GM18511 (cell line): ENCODE measurements around the gene TRIM9.
"Not testable (repeated sequence)": the region's sequence is repeated elsewhere in the genome, so short reads cannot be mapped to it uniquely, and the experiment has no call there.

ENCODE experiments used
- ATAC-seq: cut with Tn5 transposase; IDR thresholded peaks from one replicate; pipeline ENCODE4 v1.9.1; 2021; ENCODE audit warnings: mild to moderate bottlenecking, moderate library complexity; ENCODE audit not compliant: unreplicated experiment

TRIM9 gene

DNA sequence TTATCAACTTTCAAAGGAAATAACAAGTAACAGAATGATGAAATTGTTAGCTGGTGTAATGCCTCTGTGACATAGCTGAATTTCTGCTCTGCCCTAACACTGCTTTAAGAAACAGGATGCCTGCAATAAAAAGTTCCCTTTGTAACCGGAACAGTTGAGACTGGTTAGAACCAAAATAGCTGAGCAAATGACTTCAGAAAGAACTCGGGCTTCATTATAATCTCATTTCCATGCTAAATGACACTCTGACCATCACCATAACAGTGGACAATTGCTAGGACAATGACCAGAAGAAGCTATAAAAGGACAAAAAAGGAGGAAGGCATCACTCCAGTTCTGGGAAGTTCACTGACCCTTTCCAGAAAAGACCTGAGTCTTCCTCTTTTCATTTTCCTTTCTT lies 127.1 kb downstream of the TRIM9 start:
- no peak for ATAC-seq

DNA sequence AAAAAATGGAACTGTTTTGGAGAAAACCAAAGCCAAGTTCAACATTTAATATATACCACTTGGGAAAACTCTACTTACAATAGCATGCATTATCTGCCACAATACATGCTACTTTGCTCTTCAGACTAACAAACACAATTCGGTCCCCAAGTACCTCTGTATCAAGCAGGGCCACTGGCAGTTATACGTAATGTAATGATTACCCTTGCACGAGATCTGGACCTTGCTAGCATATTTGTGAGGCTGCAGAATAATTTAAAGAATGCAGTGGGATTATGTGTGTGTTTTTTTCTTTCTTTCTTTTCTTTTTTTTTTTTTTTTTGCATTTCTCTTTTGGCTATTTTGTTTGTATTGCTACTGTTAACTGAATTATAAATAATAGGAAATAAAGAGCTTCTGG lies 127.8 kb downstream of the TRIM9 start:
- no peak for ATAC-seq

DNA sequence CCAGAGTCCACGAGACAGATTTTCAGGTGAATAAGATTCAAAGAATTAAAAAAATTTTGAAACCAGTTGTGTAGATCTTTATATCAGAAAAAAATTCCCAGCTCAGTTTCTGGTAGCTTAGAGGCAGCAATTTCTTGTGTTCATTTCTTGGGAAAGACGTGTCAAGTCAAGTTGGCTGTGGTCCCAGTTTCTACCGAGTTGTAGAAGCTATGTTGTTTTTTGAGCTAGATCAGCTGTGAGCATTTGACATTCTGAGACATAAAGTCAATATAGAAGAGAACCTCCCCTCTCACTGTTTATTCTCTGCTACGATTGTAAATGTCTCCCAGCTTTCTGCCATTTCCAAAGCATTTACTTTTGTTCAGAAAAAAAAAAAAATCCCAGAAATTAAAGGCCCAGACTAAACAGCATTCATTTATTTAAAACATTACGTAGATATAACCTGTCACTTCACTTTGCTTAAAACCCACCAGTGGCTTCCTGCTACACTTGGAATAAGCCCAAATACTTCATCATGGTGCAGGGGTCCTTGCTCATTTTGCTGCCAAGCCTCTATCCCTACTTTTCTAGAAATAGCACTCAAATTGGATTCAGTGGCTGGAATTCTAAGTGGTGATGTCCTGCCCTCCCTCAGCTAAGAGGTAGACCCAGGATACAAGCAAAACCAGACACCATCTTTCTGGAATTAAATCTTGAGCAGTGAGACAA lies 130.1 kb downstream of the TRIM9 start:
- no peak for ATAC-seq

DNA sequence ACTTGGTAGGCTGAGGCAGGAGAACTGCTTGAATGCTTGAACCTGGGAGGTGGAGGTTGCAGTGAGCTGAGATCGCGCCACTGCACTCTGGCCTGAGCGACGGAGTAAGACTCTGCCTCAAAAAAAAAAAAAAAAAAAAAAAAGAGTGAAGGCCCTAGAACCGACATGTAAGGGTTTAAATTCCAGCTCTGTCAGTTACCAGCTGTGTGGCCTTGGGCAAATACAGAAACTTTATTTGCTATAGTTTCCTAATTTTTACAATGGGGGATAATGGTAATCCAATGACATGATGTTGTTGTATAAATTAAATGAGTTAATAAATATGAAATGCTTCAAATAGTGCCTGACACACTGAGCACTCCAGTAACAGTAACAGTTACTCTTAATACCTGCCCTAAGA lies 131.0 kb downstream of the TRIM9 start:
- ATAC-seq = no peak

DNA sequence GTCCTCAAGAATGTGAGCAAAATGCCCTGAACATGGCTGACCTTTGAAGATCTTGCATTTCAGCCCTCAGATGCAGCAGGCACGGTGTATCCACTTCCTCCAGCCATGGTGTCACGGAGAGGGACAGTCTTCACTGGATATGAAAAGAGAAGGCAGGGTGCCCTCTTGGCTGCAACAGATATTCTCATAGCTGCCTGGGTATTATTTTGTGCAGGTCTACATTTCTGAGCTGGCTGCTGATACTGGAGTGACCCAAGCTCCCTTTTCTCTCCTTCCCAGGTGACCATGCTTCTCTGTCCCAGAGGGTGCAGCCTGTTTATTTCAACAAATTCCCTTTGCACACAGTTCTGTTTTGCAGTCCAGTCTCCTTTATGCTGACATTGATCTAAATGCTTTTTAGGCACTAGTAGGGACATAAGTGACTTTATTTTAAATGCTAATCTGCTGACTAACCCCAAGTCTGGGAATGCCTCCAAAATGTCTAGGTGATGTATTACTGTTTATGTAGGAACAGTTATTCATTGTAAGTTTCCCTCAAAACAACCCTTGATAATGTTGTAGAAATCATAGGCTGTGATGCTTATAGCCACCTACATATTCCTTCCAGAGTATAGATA lies 133.2 kb downstream of the TRIM9 start:
- no peak for ATAC-seq

DNA sequence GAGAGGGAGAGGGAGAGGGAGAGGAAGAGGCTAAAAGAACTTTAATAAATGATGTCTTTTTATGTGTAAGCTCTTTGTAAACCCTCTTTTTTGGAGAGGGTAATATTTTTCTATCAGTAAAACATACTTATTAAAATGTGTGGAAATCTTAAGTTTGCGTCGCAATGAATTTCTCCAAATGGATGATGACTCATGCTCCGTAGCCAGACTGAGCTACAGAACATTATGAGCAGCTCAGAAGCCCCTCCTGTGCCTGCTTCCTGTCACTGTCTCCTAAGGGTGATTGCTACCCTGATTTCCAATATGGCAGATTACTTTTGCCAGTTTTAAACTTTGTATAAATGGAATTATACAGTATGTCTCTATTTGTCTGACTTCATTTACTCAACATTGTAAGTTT lies 137.6 kb downstream of the TRIM9 start:
- ATAC-seq = no peak

DNA sequence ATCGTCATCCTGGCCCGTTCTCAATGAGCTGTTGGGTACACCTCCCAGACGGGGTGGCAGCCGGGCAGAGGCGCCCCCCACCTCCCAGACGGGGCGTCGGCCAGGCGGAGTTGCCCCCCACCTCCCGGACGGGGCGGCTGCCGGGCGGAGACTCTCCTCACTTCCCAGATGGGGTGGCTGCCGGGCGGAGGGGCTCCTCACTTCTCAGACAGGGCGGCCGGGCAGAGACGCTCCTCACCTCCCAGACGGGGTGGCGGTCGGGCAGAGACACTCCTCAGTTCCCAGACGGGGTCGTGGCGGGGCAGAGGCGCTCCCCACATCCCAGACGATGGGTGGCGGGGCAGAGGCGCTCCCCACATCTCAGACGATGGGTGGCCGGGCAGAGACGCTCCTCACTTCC lies 138.5 kb downstream of the TRIM9 start:
- ATAC-seq = not testable (repeated sequence)

DNA sequence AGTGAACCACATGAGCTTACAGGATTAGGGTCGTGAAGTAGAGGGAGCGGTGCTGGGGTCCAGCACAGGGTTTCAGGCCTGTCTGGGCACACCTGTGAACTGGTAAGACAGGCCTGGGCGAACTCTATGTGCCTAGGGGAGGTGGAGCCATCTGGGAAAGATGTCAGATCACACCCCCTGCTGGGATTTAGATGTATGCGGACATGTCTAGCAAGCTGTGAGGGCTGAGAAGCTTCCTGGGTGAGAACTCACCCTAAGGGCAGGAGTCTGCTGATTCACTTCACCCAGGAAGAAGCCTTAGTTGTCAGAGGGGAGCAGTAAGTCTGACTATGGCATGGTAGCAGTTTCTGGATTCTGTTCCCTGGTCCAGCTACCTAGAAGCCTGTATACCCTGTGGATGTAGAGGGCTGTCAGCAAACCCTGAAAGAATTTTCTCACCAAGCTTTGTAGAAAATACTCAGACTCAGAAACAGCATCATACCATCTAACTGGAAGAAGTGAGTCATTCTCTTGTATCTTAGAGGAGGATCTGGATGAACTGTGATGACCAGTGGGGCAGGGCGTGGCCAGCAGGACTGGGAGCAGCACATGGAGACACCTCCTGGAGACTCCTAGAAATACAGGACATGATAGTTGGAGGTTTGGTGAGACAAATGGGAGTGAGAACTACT lies 139.4 kb downstream of the TRIM9 start:
- ATAC-seq = no peak

DNA sequence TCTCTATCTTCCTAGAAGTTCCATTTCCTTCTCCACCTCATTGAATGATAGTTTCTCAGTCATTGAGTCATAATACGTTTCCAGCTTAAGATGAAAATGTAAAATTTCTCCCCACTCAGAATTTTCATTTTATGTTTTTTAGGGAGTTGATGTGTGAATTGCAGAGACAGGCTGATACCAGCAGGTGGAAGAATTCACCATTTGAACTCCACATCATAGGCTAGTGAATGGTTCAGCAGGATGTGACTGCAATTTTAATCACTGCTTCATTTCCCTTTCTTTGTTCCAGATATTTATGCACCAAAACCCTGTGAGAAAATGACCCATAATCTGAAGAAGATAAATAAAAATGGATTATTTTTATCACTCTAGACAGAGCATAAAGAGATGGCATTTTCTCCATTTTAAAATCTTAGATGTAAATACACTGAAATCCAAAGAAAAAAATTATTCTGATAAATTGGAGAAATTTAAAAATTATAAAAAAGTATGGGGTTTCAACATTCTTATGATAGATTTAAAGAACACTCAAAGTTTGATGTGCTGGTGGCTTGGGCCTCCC lies 140.0 kb downstream of the TRIM9 start:
- ATAC-seq = no peak

DNA sequence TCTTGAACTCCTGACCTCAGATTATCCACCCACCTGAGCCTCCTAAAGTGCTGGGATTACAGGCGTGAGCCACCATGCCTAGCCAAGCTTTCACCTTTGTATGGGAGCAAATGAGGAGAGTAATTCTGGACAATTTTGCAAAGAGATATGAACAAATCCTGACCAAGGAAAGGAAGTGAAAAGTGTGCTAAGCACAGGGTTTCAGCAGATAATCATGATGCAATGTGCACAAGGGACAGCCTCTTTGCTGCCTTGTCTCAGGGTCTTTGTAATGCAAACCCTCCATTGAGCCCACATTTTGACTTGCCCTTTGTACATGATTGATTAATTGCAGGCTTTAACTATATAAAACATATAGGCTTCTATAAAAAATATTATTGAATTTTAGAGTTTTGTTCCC lies 141.4 kb downstream of the TRIM9 start:
- no peak for ATAC-seq

DNA sequence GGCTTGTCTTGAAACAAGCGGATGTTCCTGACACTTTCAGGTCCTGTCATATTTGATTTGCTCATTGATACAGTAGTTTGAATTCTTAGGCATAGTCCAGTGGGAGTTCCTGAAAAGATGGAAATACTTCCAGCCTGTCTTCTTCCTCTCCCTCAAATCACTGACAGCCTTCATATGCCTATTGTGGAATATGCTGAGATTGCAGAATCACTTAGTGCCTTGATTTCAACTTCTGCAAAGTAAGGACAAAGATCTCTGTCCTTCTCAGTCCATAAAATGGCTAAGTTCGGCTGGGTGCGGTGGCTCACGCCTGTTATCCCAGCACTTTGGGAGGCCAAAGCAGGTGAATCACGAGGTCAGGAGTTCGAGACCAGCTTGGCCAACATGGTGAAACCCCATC lies 143.9 kb downstream of the TRIM9 start:
- ATAC-seq = no peak

DNA sequence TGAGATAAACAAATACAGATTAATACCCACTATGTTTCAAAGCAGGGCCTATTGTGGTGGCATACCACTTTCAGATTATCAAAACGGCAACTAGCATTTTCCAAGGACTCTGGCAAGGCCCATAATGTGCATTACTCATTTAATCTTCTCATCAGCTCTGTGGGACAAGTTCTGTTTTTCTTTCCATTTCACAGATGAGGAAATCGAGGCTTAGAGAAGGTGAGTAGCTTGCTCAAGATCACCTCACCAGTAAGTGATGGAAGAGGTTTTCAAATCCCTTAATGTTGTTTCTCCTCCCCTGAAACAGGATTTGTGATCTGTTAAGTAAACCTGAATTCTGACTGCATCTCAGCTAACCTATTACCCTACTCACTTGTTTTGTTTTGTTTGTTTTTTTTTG lies 146.7 kb downstream of the TRIM9 start:
- ATAC-seq = no peak

DNA sequence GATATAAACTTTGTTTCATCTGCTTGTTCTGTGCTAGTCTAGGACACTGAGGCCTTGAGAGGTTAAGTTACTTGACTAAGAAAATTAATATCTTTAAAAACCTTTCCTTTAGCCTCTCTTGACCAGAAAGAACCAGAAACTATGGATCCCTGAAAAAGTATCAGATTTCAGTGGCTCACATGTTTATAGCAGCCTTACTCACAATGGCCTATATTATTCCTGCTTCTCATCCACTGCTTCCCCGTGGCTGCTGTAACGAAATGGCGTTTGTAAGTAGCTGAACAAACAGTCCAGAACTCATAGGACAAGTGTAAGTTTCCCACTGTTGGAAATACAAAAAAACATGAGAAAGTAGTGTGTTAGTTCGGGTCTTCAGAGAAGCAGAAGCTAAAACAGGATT lies 147.5 kb downstream of the TRIM9 start:
- ATAC-seq = no peak

DNA sequence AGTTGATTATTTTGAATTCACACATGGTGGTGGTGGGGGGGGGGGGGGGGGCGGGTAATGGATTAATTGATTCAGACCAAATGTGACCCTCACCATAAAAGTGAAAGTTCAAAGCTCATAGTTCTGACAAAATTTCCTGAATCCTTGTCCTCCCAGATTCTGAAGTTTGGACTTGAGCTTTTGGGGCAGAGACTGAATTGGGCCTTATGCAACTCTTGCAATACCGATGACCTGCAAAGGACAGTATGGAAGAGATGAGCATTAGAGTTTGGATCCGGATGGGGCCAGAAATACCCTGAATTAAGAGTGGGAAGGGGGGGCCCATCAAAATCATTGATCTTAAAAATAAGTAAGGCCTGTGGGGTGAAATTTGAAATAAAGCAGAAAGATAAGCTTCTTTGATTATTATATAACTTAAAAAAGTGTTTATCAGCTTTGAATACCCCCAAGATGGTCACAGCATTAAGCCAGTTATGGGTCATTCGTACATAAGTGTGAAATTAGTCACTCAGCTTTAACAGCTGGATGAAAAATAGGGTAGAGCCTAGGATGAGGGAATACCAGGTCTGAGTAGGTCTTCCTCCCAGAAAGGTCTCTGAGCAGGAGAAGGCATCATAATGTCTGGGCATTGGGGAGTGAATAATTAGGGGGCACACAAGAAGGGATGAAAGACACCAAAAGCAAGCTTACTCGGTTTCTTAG lies 148.5 kb downstream of the TRIM9 start:
- ATAC-seq = no peak

DNA sequence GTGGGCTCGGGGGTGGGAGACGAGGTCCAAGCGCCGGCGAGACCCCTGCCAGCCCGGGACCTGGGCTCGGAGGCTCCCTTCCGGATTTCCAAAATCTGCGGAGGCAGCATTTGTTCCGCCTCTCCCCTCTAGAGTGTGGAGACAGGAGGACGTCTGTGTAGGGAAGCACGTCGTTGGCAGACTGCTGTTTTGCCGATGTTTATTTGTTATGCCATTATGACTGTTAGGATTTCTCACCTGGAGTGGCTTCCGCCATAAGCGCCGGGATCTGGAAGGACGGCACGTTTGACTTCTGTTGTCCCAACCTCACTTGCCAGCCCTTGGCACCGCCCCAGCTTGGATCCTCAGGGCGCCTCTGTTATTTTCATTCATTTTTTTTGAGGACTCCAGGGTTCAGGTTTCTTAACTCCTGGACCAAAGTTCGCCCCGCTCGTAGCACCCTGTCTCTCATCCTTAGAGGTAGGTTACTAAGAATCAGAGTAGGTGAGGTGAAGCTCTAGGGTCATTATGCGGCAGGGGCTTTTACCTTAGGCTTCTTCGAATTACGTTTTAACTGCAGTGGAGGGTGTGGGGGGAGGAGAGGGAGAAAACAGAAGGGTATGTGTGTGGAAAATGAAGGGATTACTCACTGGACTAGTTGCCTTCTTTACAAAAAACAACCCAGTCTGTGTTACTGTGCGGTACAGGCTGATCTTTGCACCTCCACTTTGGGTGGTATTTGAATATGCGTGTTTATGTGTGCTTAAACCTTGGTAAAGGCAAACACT lies 150.1 kb downstream of the TRIM9 start:
- ATAC-seq = peak; percentile 22

DNA sequence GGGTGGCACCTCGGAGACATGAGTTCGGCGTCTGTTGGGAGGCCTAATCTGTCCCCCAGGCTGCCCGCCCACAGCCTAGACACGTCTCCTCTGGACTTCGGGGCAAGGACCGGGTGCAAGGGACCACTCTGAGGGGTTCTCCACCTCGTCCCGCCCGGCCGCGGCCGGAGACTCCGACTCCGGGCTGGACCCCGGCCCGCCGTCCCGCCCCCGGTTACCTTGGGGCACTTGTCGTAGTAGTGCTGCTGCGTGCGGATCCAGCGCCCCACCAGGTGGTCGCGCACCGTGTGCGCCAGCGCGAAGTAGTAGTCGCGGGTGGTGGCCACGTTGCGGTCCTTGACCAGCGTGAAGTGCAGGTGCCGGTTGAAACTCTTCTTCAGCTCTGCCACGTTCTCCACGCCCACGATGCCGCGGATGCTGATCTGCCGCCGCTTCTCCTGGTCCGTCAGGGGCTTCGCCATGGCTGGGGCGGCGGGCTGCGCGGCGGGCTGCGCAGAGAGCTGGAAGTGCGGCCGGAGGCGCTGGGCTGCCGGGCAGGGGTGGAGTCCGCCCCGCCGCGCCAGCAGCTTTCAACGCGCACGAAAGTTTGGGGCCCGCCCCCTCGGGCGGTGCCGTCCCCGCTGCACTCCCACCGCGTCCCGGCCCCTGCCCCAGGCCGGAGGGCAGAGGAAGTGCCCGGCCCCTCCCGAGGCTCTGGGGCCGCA lies 150.8 kb downstream of the TRIM9 start, which contains the start of gene PYGL:
Gene PYGL, minus strand, starts transcription at position 541 of the 704 bp plus-strand sequence. Its CDS starts 80 bp downstream, at position 461.
- ATAC-seq = peak; percentile 73

DNA sequence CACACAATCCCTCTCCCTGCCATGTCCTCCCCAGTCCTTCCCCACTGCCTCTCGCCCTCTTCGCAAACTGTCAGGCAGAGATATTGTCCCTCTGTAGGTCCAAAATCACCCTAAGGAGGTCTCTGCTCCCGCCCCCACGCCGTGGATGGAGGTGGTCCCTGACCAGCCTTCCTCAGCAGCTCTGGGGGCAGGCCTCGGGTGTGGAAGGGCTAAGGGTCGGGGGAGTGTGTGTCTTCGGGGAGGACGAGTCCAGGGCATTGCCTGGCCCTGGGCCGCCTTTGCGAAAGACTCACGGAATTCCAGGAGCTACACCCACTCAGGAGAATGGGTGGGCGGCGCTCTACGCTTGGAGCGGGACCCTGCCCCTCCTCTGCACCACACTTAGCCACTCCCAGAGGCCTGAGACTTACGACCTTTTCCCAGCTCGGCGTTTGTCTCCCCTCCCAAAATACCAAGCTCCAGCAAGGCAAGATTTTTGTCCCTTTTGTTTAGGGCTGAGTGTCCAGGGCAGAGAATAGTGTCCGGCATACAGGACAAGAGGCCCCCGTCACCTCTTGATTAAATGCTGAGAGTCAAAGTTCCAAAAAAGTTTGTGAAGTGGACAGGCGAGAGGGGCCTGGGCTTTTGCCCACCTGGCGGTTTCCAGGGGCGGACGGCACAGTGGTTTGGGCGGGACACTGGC lies 151.5 kb downstream of the TRIM9 start:
- no peak for ATAC-seq

DNA sequence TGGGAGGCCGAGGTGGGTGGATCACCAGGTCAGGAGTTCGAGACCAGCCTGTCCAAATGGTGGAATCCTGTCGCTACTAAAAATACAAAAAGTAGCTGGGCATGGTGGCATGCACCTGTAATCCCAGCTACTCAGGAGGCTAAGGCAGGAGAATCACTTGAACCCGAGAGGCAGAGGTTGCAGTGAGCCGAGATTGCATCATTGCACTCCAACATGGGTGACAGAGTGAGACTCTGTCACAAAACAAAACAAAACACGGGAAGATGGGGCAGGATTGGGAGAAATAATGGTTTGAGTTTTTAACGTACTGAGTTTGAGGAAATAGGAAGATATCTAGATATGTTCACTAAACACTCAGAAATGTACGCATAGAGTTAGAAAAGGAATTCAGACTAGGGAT lies 153.3 kb downstream of the TRIM9 start:
- not testable (repeated sequence) for ATAC-seq

DNA sequence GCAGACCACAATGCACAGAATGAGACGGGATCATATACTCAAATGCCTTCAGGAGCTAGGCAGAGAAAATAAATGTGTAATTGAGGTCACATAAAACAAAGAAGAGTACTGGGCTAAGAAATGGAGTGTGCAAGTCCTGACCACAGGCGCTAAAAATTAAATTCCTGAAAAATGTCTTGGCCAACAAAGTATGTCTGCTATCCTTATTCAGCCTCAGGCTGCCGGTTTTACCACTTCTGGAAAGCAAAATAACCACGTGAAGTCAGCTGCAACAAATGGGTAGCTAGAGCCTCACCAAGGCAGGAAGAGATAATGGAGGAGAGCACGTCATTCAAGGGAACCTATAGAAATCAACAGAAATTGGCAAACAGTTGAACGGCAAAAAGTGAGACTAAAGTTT lies 153.8 kb downstream of the TRIM9 start:
- ATAC-seq = no peak
